ENCODE results near the gene TECTB. TPM values are rescaled to one million over a fixed set of nuclear protein-coding genes. Genes with fewer than 3 reads are reported as not detected.
"Not testable (repeated sequence)": the region's sequence is repeated elsewhere in the genome, so short reads cannot be mapped to it uniquely, and the experiment has no call there.

The TECTB gene
- total RNA-seq, 1 donor from 2014 or later, result not detected

- Histone ChIP-seq H3K27ac (ENCODE audit: low read depth, low read length) (no peak overlapping the region), H4K20me1 (ENCODE audit: insufficient read depth, low read length) (no peaks in the 10 kb centered on the region), H3K4me2 (ENCODE audit: low read length) (no peak overlapping the region), H3K36me3 (ENCODE audit: insufficient read depth, low read length) (no peaks in the 10 kb centered on the region), H2AFZ (ENCODE audit: low read depth, low read length) (no peak overlapping the region), H3K79me2 (ENCODE audit: insufficient read depth, low read length) (no peaks in the 10 kb centered on the region), H3K4me3 (ENCODE audit: insufficient read depth, low read depth, low read length) (no peak overlapping the region), H3K27me3 (ENCODE audit: insufficient read depth, low read length) (no peaks in the 10 kb centered on the region), H3K9ac (ENCODE audit: low read length) (no peak overlapping the region), H3K4me1 (ENCODE audit: insufficient read depth, low read length) (no peaks in the 10 kb centered on the region), H3K9me3 (ENCODE audit: insufficient read depth, low read depth, low read length) (no peaks in the 10 kb centered on the region)
- H3K9me3 Mint-ChIP-seq (ENCODE audit: unreplicated experiment), result peaks cover 21% of the 10 kb centered on the region
- peaks cover 3% of the 10 kb centered on the region for H3K36me3 Mint-ChIP-seq (ENCODE audit: low read depth, unreplicated experiment)
- no peaks in the 10 kb centered on the region for H3K27me3 Mint-ChIP-seq (ENCODE audit: low read depth, unreplicated experiment)
- no peak overlapping the region for H3K27ac Mint-ChIP-seq (ENCODE audit: unreplicated experiment)
- FAIRE-seq (no peak), DNase-seq (ENCODE audit: low read depth) (no peak)
- no peak for TF ChIP-seq EZH2 (IDR thresholded peaks at IDR 0.05; ENCODE audit: insufficient read depth, low read length)
- TF ChIP-seq, protein P1, sequence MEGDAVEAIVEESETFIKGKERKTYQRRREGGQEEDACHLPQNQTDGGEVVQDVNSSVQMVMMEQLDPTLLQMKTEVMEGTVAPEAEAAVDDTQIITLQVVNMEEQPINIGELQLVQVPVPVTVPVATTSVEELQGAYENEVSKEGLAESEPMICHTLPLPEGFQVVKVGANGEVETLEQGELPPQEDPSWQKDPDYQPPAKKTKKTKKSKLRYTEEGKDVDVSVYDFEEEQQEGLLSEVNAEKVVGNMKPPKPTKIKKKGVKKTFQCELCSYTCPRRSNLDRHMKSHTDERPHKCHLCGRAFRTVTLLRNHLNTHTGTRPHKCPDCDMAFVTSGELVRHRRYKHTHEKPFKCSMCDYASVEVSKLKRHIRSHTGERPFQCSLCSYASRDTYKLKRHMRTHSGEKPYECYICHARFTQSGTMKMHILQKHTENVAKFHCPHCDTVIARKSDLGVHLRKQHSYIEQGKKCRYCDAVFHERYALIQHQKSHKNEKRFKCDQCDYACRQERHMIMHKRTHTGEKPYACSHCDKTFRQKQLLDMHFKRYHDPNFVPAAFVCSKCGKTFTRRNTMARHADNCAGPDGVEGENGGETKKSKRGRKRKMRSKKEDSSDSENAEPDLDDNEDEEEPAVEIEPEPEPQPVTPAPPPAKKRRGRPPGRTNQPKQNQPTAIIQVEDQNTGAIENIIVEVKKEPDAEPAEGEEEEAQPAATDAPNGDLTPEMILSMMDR (IDR thresholded peaks at IDR 0.05; ENCODE audit: insufficient read depth, low read depth, low read length), result no peak
- peaks cover 6% of the 10 kb centered on the region for H3K4me1 Mint-ChIP-seq (ENCODE audit: low read depth, unreplicated experiment)
- H3K4me3 Mint-ChIP-seq (ENCODE audit: unreplicated experiment), result no peak overlapping the region
These were observed 33.5 kb upstream of the TECTB start for GRCh38 chr10:112249722-112250121.

DNA sequence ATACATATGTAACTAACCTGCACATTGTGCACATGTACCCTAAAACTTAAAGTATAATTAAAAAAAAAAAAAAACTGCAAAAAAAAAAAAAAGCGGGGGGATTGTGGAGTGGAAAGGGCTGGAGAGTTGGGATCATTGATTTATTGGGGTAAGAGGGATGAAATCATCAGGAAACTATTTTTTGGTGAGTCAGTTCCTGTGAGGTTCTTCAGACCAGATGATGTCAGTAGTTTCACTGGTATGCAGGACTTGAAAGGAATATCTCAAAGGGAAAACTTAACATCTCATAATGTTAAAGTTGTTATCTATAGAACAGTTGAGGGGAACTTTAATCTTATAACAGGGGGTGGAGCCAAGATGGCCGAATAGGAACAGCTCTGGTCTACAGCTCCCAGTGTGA lies 32.6 kb upstream of the TECTB start:
- TF ChIP-seq EZH2 (IDR thresholded peaks at IDR 0.05; ENCODE audit: insufficient read depth, low read length), result no peak
- TF ChIP-seq, protein P1 (IDR thresholded peaks at IDR 0.05; ENCODE audit: insufficient read depth, low read depth, low read length), result no peak
- Mint-ChIP-seq H3K27me3 (ENCODE audit: low read depth, unreplicated experiment) (no peaks in the 10 kb centered on the region), H3K4me1 (ENCODE audit: low read depth, unreplicated experiment) (peaks cover 6% of the 10 kb centered on the region), H3K27ac (ENCODE audit: unreplicated experiment) (peak overlapping the region; percentile 23), H3K9me3 (ENCODE audit: unreplicated experiment) (peaks cover 24% of the 10 kb centered on the region), H3K4me3 (ENCODE audit: unreplicated experiment) (no peak overlapping the region), H3K36me3 (ENCODE audit: low read depth, unreplicated experiment) (peaks cover 4% of the 10 kb centered on the region)
- Histone ChIP-seq H4K20me1 (ENCODE audit: insufficient read depth, low read length) (no peaks in the 10 kb centered on the region), H3K9me3 (ENCODE audit: insufficient read depth, low read depth, low read length) (no peaks in the 10 kb centered on the region), H3K79me2 (ENCODE audit: insufficient read depth, low read length) (no peaks in the 10 kb centered on the region), H3K36me3 (ENCODE audit: insufficient read depth, low read length) (no peaks in the 10 kb centered on the region), H3K9ac (ENCODE audit: low read length) (no peak overlapping the region), H3K4me2 (ENCODE audit: low read length) (no peak overlapping the region), H3K4me3 (ENCODE audit: insufficient read depth, low read depth, low read length) (no peak overlapping the region), H2AFZ (ENCODE audit: low read depth, low read length) (no peak overlapping the region), H3K27ac (ENCODE audit: low read depth, low read length) (no peak overlapping the region), H3K4me1 (ENCODE audit: insufficient read depth, low read length) (no peaks in the 10 kb centered on the region), H3K27me3 (ENCODE audit: insufficient read depth, low read length) (no peaks in the 10 kb centered on the region)
- no peak for FAIRE-seq
- DNase-seq (ENCODE audit: low read depth), result peak; percentile 52

DNA sequence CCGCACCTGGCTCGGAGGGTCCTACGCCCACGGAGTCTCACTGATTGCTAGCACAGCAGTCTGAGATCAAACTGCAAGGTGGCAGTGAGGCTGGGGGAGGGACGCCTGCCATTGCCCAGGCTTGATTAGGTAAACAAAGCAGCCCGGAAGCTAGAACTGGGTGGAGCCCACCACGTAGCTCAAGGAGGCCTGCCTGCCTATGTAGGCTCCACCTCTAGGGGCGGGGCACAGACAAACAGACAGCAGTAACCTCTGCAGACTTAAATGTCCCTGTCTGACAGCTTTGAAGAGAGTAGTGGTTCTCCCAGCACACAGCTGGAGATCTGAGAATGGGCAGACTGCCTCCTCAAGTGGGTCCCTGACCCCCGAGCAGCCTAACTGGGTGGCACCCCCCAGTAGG lies 32.0 kb upstream of the TECTB start:
- H3K79me2 ChIP-seq (ENCODE audit: insufficient read depth, low read length); H3K36me3 ChIP-seq (ENCODE audit: insufficient read depth, low read length); H3K9ac ChIP-seq (ENCODE audit: low read length); H3K4me1 Mint-ChIP-seq (ENCODE audit: low read depth, unreplicated experiment); H3K36me3 Mint-ChIP-seq (ENCODE audit: low read depth, unreplicated experiment); H3K27me3 ChIP-seq (ENCODE audit: insufficient read depth, low read length); H3K4me2 ChIP-seq (ENCODE audit: low read length); FAIRE-seq; H3K4me1 ChIP-seq (ENCODE audit: insufficient read depth, low read length); H4K20me1 ChIP-seq (ENCODE audit: insufficient read depth, low read length); DNase-seq (ENCODE audit: low read depth); H3K4me3 Mint-ChIP-seq (ENCODE audit: unreplicated experiment); H3K27me3 Mint-ChIP-seq (ENCODE audit: low read depth, unreplicated experiment); H2AFZ ChIP-seq (ENCODE audit: low read depth, low read length); H3K27ac ChIP-seq (ENCODE audit: low read depth, low read length); H3K4me3 ChIP-seq (ENCODE audit: insufficient read depth, low read depth, low read length); H3K27ac Mint-ChIP-seq (ENCODE audit: unreplicated experiment); H3K9me3 ChIP-seq (ENCODE audit: insufficient read depth, low read depth, low read length): not testable (repeated sequence)
- peaks cover 24% of the 10 kb centered on the region for H3K9me3 Mint-ChIP-seq (ENCODE audit: unreplicated experiment)
